Measurements from ENCODE around the gene NLRP9.

DNA sequence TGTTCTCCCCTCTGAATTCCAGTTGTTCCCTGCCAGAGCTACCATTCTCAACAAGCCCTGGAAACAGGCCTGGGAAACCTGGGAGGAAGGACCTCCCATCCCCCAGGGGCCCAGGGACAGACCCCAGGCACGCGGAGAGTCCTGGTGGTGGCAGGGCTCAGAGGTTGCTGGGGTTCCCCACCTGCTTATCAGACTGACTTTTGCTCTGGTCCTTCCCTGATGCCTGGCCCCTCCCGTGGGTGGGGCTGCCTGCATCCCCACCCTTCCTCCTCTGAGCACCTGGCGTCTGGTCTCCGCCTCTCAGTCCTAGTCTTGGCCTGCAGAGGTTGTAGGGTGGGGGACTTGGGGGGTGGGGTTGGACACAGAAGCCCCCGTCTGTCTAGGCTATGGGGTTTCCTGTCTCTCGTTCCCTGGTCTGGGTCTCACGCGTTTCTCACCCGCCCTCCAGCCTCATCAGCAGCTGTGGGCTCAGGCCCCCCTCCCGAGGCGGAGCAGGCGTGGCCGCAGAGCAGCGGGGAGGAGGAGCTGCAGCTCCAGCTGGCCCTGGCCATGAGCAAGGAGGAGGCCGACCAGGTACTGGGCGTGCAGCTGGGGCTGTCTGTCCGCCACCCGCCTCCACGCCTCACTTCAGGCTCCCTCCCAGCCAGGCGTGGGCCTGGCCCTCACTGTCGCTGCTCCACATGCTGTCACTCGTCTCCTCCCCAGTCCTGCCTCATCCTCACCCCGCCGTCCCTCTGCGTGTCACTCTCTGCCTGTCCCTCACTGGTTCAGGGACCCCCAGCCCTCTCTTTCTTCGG is 49.6 kb downstream of the NLRP9 start:
- TF ChIP-seq, protein P1, sequence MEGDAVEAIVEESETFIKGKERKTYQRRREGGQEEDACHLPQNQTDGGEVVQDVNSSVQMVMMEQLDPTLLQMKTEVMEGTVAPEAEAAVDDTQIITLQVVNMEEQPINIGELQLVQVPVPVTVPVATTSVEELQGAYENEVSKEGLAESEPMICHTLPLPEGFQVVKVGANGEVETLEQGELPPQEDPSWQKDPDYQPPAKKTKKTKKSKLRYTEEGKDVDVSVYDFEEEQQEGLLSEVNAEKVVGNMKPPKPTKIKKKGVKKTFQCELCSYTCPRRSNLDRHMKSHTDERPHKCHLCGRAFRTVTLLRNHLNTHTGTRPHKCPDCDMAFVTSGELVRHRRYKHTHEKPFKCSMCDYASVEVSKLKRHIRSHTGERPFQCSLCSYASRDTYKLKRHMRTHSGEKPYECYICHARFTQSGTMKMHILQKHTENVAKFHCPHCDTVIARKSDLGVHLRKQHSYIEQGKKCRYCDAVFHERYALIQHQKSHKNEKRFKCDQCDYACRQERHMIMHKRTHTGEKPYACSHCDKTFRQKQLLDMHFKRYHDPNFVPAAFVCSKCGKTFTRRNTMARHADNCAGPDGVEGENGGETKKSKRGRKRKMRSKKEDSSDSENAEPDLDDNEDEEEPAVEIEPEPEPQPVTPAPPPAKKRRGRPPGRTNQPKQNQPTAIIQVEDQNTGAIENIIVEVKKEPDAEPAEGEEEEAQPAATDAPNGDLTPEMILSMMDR (IDR thresholded peaks at IDR 0.05; ENCODE audit: insufficient read depth, low read length, poor library complexity, severe bottlenecking) = no peak
- TF ChIP-seq EZH2phosphoT487 (conservative IDR thresholded peaks at IDR 0.05; ENCODE audit: low read length) = no peak
